PC-3 (cell line): ENCODE data around the gene MTX1. TPM values are rescaled to one million over a fixed set of nuclear protein-coding genes. Genes with fewer than 3 reads are reported as not detected.

Experiments used
- ATAC-seq: fragments of 200-7000 bp; cut with Tn5 transposase; 2 replicates; pipeline ENCODE4 v1.9.1; 2020; ENCODE audit warnings: mild to moderate bottlenecking, moderate library complexity
- BruUV-seq: library from RNA; stranded (reverse); fragments of 400-500 nt; replicated peaks from 2 replicates; lab custom pipeline; 2021; lab: Mats Ljungman, UMichigan
- CTCF ChIA-PET: fragments of 300-600 bp; sonication (Branson Sonifier 250); formaldehyde crosslinking; loops from one replicate; lab custom pipeline; 2022; ENCODE audit warnings: antibody characterized with exemption; lab: Charles Lee
- POLR2A ChIA-PET: fragments of 300-600 bp; sonication (Branson Sonifier 250); formaldehyde crosslinking; loops from one replicate; lab custom pipeline; 2022; ENCODE audit warnings: antibody characterized with exemption; ENCODE audit not compliant: unreplicated experiment; lab: Charles Lee
- DNase-seq: peaks from one replicate; pipeline ENCODE4 v3.0.0-alpha.2; 2015
- H2AFZ ChIP-seq: fragments of 300-600 bp; sonication (generic); 2 replicates; pipeline ENCODE4 v1.6.0; 2016; ENCODE audit warnings: antibody characterized with exemption, low read length
- H3F3A ChIP-seq: fragments of 300-600 bp; sonication (generic); one replicate; pipeline ENCODE4 v1.6.0; 2017; ENCODE audit warnings: antibody characterized with exemption, low read length, control low read depth, mild to moderate bottlenecking; ENCODE audit not compliant: unreplicated experiment
- H3K27ac ChIP-seq: fragments of 300-600 bp; sonication (generic); 2 replicates; pipeline ENCODE4 v1.5.1; 2016; ENCODE audit warnings: mild to moderate bottlenecking, low read length
- H3K27me3 ChIP-seq: fragments of 300-600 bp; sonication (generic); 2 replicates; pipeline ENCODE4 v1.6.1; 2016; ENCODE audit warnings: low read length, mixed read lengths
- H3K36me3 ChIP-seq: fragments of 300-600 bp; sonication (generic); 2 replicates; pipeline ENCODE4 v1.6.1; 2016; ENCODE audit warnings: low read depth, mixed run types, low read length, mixed read lengths
- H3K4me1 ChIP-seq: fragments of 300-600 bp; sonication (generic); 2 replicates; pipeline ENCODE4 v1.5.1; 2016; ENCODE audit warnings: low read length; ENCODE audit not compliant: insufficient read depth
- H3K4me2 ChIP-seq: fragments of 300-600 bp; sonication (generic); 2 replicates; pipeline ENCODE4 v1.6.0; 2016; ENCODE audit warnings: low read length
- H3K4me3 ChIP-seq: fragments of 300-600 bp; sonication (generic); 2 replicates; pipeline ENCODE4 v1.5.1; 2016; ENCODE audit warnings: mild to moderate bottlenecking, low read length, mixed read lengths
- H3K79me2 ChIP-seq: fragments of 300-600 bp; sonication (generic); 2 replicates; pipeline ENCODE4 v1.6.1; 2017; ENCODE audit warnings: low read length, mixed read lengths
- H3K9ac ChIP-seq: fragments of 300-600 bp; sonication (generic); 2 replicates; pipeline ENCODE4 v1.6.0; 2016; ENCODE audit warnings: mild to moderate bottlenecking, low read length
- H3K9me2 ChIP-seq: fragments of 300-600 bp; sonication (generic); replicated peaks from 2 replicates; pipeline ENCODE4 v1.6.1; 2016; ENCODE audit warnings: mixed run types, low read length, mixed read lengths
- H3K9me3 ChIP-seq: fragments of 300-600 bp; sonication (generic); 2 replicates; pipeline ENCODE4 v1.6.1; 2016; ENCODE audit warnings: low read length, mixed read lengths
- H4K20me1 ChIP-seq: fragments of 300-600 bp; sonication (generic); 2 replicates; pipeline ENCODE4 v1.6.1; 2016; ENCODE audit warnings: low read length, mixed read lengths
- EZH2 ChIP-seq: fragments of 300-600 bp; sonication (generic); IDR thresholded peaks from one replicate; pipeline ENCODE4 v1.6.1; 2017; ENCODE audit warnings: antibody characterized with exemption, mild to moderate bottlenecking, low read length; ENCODE audit not compliant: unreplicated experiment
- EZH2phosphoT487 ChIP-seq: fragments of 300-600 bp; sonication (generic); IDR thresholded peaks from 2 replicates; pipeline ENCODE4 v1.6.1; 2018; ENCODE audit warnings: mild to moderate bottlenecking, antibody characterized with exemption, low read length, borderline replicate concordance
- intact Hi-C: fragments of 100-400 bp; cut with micrococcal nuclease; formaldehyde crosslinking; loops from 2 replicates; pipeline ENCODE4 v1.9.0; 2023
- total RNA-seq: library from RNA; depleted of rRNA; stranded (reverse); fragments of >200 nt; gene quantifications from 2 replicates; pipeline ENCODE4 v1.2.3, GENCODE V29; 2014
- TF ChIP-seq, protein P1 (sequence below): fragments of 300-600 bp; sonication (generic); conservative IDR thresholded peaks from 2 replicates; pipeline ENCODE4 v1.5.1; 2017; ENCODE audit warnings: antibody characterized with exemption, low read depth, mild to moderate bottlenecking, low read length

MTX1 gene
- total RNA-seq, 1 experiment from 2014 or later: 152 TPM

DNA sequence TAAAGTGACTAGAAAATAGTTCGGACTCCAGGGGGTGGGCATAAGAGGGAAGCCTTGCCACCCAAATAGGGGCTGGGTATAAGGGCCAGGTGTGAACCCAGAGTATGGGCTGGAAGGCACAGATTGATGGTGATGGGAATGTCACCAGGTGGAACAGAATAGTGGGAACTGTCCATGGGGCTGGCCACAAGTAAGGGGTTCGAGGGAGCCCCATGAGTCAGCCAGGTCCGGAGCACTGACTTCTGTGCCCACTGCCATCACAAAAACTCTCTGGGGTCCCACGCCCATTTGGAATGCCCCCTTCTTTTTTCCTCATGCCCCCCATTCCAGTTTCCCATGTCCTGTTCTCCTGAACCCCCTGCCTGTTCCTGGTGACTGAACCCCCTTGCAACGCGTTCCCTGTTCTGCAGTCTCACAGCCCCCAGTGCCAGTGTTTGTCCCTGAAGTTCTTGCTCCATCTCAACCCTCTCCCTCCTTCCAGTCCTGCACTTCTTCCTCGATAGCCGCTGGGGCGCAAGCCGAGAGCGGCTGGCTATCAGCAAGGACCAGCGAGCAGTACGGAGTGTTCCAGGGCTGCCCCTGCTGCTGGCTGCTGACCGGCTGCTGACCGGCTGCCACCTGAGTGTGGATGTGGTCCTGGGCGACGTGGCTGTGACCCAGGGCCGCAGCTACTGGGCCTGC is 27.0 kb upstream of the MTX1 start:
- BruUV-seq: no TSS peak
- Histone ChIP-seq H4K20me1 (no peaks in the 10 kb centered on the region), H3K4me3 (no peak overlapping the region), H3K27ac (no peak overlapping the region), H3K9ac (no peak overlapping the region), H2AFZ (no peak overlapping the region), H3K79me2 (no peaks in the 10 kb centered on the region), H3K9me3 (no peaks in the 10 kb centered on the region), H3K27me3 (no peaks in the 10 kb centered on the region), H3K4me1 (peaks cover 13% of the 10 kb centered on the region), H3K36me3 (no peaks in the 10 kb centered on the region; the same call in 1 of the 2 replicates), H3K9me2 (no peaks in the 10 kb centered on the region), H3F3A (peaks cover 3% of the 10 kb centered on the region), H3K4me2 (no peak overlapping the region)
- intact Hi-C loops: no loop called here
- no peak for ATAC-seq
- CTCF ChIA-PET: no interaction called here
- TF ChIP-seq EZH2phosphoT487 (no peak), EZH2 (no peak)
- TF ChIP-seq, protein P1, sequence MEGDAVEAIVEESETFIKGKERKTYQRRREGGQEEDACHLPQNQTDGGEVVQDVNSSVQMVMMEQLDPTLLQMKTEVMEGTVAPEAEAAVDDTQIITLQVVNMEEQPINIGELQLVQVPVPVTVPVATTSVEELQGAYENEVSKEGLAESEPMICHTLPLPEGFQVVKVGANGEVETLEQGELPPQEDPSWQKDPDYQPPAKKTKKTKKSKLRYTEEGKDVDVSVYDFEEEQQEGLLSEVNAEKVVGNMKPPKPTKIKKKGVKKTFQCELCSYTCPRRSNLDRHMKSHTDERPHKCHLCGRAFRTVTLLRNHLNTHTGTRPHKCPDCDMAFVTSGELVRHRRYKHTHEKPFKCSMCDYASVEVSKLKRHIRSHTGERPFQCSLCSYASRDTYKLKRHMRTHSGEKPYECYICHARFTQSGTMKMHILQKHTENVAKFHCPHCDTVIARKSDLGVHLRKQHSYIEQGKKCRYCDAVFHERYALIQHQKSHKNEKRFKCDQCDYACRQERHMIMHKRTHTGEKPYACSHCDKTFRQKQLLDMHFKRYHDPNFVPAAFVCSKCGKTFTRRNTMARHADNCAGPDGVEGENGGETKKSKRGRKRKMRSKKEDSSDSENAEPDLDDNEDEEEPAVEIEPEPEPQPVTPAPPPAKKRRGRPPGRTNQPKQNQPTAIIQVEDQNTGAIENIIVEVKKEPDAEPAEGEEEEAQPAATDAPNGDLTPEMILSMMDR: no peak
- DNase-seq: no peak
- POLR2A ChIA-PET: no interaction called here

DNA sequence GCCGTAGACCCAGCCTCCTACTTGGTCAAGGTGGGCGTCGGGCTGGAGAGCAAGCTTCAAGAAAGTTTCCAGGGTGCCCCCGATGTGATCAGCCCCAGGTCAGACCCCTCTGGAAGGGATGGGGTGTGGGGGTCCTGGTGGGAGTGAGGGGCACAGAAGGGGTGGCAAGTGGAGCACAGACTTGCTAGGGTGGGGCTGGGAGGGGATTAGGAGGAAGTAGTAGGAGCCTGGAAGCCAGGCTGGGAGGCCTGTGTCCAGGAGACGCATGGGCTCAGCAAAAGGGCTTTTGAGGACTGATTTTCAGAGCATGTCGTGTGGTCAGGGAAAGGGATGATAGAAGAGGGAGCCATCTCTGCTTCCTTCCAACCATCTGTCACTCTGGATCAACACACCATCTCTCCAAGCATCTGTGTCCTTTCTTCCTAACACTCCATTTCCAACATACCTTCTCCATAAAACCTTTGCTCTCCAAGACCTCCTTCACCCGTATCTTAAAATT is 26.4 kb upstream of the MTX1 start:
- intact Hi-C loops: no loop called here

More for the DNA sequence above, 26.4 kb upstream of the MTX1 start:
- Histone ChIP-seq H3K4me3 (no peak overlapping the region), H3K36me3 (no peaks in the 10 kb centered on the region; the same call in 1 of the 2 replicates), H3K79me2 (no peaks in the 10 kb centered on the region), H2AFZ (no peak overlapping the region), H3K4me2 (no peak overlapping the region), H3K9me3 (no peaks in the 10 kb centered on the region), H3F3A (peaks cover 3% of the 10 kb centered on the region), H4K20me1 (no peaks in the 10 kb centered on the region), H3K9ac (no peak overlapping the region), H3K27ac (no peak overlapping the region), H3K27me3 (no peaks in the 10 kb centered on the region), H3K4me1 (peaks cover 8% of the 10 kb centered on the region), H3K9me2 (no peaks in the 10 kb centered on the region)
- DNase-seq: no peak
- ATAC-seq: no peak
- POLR2A ChIA-PET: no interaction called here
- CTCF ChIA-PET: no interaction called here
- TF ChIP-seq EZH2phosphoT487: no peak
- TF ChIP-seq, protein P1: no peak
- BruUV-seq: no TSS peak
